Activated CD8-positive, alpha-beta memory T cell treated with anti-CD3 and anti-CD28 coated beads for 1 hour (primary cell): ENCODE data around the gene ABI3BP.

Experiments
- DNase-seq, 2 donors: peaks; one replicate each; pipeline ENCODE4 v3.0.0-alpha.2; 2020; ENCODE audit warnings: low read depth in 1 of 2; ENCODE audit errors: extremely low read depth in 1 of 2

Gene ABI3BP

GRCh38 chr3:100838157-100838556, 155.1 kb downstream of the ABI3BP start:
- no peak for DNase-seq

- no peak for DNase-seq
These were observed 156.6 kb downstream of the ABI3BP start for GRCh38 chr3:100836661-100837060.

DNA sequence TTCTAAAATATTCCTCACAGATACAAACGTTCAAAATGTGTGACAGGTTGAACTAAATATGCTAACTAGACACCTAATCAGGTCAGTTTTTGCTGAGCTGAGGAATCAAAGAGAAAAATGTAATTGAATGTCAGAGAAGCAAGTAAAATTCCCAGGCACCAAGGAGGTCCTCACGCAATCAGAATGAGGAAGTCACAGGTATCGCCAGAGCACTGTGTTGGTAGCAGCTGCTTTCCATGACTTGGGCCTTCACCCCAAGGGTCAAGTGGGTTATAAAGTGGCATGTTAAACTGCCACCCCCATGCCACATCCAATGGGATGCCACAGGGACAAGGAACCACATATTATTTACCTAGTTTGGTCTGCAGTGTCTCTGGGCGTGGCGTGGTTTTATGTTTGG, 158.9 kb downstream of the ABI3BP start:
- no peak for DNase-seq

DNA sequence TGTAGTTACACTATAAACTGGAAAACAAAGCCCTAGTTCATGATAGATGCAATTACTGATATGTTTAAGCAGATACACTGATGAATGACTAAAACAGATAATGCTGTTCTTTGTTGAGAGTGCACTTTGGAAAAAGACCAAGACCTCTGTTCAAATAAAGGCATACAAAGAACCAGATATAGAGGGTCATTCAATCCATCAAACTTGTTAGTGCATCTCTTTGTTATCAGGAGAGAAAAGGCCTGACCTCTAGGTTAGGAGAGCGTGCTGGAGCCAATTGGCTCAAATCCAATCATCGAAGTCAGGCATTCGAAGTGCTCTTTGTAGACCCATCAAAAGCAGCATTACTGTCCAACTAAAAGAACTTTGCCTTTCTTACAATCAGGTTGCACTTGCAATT, 159.7 kb downstream of the ABI3BP start:
- no peak for DNase-seq

DNA sequence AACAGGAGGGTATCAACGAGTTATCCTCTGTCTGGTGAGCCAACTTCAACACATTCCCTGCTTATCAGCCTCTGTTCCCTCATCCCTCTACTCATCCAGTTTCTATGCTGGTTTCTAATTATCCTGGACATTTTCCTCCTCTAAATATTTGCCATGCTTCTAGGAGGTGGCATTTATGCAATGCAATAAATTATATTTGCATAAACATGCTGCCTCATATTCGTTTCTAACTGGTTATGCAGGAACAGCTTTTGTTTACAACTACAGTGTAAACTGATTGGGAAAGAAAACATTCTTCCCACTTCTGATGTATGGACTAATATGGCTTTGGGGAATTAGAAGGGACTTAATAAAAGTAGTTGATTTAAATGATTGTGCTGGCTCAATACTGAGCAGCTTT, 161.6 kb downstream of the ABI3BP start:
- DNase-seq: no peak

- DNase-seq: no peak
These were observed 162.3 kb downstream of the ABI3BP start for GRCh38 chr3:100830931-100831330.

- no peak for DNase-seq
These were observed 167.6 kb downstream of the ABI3BP start for GRCh38 chr3:100825574-100825973.

GRCh38 chr3:100815583-100815982, 177.6 kb downstream of the ABI3BP start:
- DNase-seq: no peak

DNA sequence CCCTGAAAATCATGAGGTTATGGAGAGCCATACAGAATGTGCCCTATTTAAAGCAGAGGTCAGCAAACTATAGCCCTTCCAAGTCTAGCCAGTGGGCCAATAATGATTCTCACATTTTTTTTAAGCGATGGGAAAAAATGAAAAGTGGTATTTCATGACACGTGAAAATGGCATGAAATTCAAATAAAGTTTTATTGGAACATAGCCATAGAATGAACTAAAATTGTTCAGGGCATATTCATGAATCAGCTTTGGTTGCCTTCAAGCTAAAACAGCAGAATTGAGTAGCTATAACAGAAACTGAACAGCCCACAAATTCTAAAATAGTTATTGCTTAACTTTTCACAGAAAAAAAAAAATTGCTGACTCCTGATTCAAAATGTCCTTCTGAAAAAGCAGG, 179.4 kb downstream of the ABI3BP start:
- DNase-seq: no peak

- no peak for DNase-seq
These were observed 181.3 kb downstream of the ABI3BP start for GRCh38 chr3:100811779-100812507.

- no peak for DNase-seq
These were observed 182.6 kb downstream of the ABI3BP start for GRCh38 chr3:100810671-100811070.

DNA sequence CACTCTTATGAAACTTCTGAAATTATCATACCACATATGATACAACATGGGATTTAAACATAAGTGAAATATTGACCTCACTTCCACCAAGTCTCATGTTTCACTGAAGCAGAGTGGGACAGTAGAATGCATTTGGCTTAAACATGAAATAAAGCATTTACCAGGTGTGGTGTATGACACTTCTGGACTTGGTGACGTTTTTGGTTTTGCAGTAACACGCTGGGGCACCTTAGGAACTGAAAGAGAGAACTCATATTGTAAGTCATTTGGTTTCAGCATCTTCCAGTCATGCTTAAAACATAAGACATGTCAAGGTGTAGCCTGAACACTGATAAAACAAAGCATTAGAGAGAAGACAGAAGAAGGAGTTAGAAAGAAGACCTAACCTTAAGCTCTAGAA, 188.6 kb downstream of the ABI3BP start:
- no peak for DNase-seq

DNA sequence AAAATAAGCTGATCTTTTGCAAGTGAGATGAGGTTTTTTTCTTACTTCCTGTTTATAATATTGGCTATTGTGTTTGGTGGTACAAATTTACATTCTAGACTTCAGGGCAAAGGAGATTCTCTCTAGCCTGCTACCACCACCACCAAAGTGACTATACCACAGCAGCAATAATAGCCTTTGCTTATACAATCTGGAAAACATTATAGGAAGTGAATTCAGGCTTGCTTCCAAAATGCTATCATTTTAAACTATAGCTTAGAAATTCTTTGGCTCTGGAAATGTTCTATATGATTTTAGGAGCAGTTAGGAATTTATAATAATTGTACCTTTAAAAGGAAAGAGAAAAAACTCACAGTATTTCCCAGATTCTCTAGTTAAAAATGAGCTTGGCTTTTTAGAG, 189.5 kb downstream of the ABI3BP start:
- no peak for DNase-seq

DNA sequence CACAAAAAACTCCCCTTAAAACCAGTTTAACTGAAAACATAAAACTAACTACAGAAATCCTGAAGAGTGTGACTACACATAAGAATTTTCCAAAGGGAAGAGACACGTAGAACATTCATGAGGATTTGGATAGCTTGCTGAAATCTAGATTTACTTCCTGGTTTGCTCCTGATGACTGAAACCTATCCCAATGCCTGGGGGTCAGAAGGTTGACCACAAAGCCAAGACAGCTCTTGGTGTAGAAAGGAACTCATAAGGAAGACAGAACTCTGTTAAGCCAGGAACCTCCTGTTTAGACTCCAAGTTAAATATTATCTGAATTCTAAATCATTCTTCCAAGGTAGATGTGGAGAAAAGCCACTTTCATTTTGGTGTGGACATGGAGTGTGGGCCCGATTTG, 191.1 kb downstream of the ABI3BP start:
- no peak for DNase-seq

DNA sequence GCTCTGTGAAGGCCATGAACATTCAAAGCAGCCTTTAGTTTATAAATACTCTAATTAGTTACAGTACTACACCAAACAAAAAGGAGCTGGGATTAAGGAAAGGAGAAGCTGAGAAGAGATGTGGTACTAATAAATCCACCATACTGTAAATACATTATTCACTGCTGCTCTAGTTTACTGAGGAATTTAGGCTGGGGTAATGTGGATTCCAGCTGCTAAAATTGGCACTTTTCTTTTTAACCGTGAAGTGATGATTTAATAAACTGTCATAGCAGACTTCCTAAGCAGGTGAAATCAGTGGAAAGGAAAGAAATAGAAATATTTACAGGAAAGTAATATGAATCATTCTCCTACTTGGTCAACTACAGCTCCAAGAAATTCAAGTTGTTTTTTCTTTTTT, 195.2 kb downstream of the ABI3BP start:
- DNase-seq: no peak

GRCh38 chr3:100796556-100796955, 196.7 kb downstream of the ABI3BP start:
- no peak for DNase-seq

- no peak for DNase-seq
These were observed 203.6 kb downstream of the ABI3BP start for GRCh38 chr3:100789579-100789978.

DNA sequence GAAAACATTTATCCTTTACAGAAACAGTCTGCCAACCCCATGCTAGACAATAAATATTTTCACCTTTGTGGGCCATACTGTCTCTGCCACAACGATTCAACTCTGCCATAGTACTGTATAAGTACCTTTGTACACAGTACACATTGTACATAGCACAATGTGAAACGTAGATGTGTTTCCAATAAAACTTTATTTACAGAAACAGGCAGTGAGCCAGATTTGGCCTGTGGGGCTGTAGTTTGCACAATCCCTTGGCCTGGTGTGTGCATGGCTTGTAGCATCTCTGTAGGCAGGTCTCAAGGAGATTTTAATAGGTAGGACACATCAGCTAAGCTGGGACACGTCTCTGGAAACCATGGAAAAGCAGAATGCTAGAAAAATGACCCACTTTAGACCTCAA, 209.6 kb downstream of the ABI3BP start:
- DNase-seq: no peak

DNA sequence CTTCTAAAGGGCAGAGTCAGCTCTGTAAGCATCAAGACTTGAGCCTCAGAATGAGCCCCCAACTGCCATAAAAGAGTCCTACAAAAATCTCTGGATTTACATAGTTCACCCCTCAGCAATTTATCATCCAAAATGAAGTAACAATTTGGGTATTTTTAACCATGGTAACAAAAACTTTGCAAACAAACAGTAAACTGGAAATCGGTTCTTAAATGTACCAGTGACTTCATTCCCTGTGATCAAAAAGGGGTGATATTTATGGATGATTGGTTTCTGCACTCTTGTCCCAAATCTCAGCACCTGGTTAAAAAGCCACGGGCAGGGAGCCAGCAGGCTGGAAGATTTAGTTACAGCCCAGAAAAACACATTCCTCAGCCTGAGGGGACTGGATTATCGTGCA, 210.3 kb downstream of the ABI3BP start:
- no peak for DNase-seq

- DNase-seq: no peak
These were observed 210.9 kb downstream of the ABI3BP start for GRCh38 chr3:100782348-100782747.

- no peak for DNase-seq
These were observed 211.9 kb downstream of the ABI3BP start for GRCh38 chr3:100781301-100781700.

DNA sequence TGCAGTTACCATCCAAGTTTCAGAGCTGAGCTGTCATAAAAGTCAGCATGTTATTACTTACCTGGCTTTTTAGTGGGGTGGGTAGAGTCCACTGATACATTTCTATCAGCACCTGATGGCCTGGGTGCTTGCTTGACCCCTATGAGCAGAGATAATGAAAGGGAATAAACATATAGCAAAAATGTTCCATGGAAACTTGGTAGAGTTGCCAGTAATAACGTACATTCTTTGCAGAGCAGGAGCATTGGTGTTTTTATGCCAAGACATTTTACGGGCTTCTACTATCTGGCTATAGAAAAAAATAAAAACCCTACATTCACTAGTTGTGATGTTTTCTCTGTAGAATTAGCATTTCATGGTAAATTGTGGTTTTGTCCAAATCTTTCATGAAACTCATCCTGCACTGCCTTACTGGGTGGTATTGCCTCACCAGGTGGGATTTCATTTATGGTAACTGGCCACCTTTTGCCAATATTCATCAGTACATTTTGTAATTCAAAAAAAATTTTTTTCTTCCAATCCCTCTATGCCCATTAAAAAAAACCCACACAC, 213.1 kb downstream of the ABI3BP start:
- no peak for DNase-seq

DNA sequence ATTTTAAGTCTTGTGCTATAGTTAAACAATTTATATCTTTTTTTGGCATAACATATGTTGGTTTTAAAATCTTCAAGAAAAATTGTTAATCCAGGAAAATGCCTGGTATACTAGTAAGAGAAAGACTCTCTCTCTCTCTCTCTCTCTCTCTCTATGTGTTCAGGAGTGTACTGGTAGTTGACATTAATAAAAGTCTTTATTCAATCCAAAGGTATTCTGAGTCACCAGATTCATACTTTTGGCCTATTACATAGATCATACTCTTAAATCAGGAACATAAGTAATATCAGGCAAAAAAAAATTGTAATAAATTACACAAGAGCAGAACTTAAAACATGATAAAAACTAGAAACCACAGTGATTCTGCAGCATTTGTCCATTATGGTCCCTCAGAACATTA, 213.7 kb downstream of the ABI3BP start:
- no peak for DNase-seq
